ENCODE results near the gene MACROD2.
"Not testable (repeated sequence)": the region's sequence is repeated elsewhere in the genome, so short reads cannot be mapped to it uniquely, and the experiment has no call there.

DNA sequence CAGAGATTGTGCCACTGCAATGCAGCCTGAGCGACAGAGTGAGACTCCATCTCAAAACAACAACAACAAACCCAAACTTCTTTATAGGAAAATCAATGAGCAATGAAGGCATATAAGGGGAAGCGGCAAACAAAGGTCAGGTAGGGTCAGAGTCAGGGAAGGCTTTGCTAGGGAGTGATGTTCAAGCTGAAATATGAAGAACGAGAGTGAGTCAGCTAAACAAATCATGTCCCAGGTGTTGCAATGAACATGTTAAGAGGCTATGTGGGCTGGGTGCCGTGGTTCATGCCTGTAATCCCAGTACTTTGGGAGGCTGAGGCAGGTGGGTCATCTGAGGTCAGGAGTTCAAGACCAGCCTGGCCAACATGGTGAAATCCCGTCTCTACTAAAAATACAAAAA is 3.4 kb upstream of the MACROD2 start:
- TF ChIP-seq, protein P1, sequence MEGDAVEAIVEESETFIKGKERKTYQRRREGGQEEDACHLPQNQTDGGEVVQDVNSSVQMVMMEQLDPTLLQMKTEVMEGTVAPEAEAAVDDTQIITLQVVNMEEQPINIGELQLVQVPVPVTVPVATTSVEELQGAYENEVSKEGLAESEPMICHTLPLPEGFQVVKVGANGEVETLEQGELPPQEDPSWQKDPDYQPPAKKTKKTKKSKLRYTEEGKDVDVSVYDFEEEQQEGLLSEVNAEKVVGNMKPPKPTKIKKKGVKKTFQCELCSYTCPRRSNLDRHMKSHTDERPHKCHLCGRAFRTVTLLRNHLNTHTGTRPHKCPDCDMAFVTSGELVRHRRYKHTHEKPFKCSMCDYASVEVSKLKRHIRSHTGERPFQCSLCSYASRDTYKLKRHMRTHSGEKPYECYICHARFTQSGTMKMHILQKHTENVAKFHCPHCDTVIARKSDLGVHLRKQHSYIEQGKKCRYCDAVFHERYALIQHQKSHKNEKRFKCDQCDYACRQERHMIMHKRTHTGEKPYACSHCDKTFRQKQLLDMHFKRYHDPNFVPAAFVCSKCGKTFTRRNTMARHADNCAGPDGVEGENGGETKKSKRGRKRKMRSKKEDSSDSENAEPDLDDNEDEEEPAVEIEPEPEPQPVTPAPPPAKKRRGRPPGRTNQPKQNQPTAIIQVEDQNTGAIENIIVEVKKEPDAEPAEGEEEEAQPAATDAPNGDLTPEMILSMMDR (IDR thresholded peaks at IDR 0.05), result not testable (repeated sequence)
- TF ChIP-seq POLR2A, POLR2AphosphoS5, EP300 (IDR thresholded peaks at IDR 0.05): not testable (repeated sequence)

Measured in suprapubic skin (tissue), 4 donors.